ENCODE results near the gene SPAG6. TPM values are rescaled to one million over a fixed set of nuclear protein-coding genes. Genes with fewer than 3 reads are reported as not detected.

Gene SPAG6
- total RNA-seq, 1 experiment from 2014 or later: not detected

DNA sequence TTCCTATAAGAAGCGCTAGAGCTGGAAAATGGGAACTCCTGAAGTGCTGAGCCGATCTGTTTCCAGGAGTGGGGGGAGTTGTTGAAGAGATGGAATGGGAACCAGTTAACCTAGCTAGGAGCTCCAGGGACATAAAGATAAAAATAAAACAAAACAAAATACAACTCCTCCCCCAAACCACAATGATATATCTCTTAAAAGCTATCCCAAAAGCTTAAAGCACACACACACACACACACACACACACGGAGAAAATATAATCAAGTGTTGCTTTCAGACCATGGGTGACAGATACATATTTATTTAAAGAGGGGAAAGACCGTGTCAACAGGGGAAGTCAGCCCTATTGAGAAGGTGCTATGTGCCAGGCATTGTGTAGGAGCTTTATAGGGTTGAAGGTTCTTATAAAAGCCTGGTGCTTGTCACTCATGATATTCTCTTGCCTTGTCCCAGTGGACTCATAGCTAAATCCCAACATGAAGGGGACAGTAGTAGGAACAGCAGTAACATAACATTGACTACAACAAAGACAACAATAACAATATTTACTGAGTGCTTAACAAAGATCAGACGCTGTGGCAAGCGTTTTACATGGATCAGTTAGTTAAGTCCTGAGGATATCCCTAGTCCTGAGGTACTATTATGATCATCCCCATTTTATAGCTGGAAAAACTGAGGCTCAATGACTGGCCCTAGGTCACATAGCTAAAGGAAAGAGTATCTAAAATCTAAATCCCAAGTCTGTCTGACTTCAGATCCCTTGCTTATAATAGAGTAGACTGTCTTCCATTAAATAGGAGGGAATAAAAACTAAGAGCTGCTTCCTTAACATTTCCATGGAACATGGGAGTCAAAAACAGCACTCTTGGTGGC lies 115.5 kb downstream of the SPAG6 start:
- no peaks in the 10 kb centered on the region for H3K9me3 ChIP-seq (ENCODE audit: insufficient read depth, low read depth)
- intact Hi-C loops (cut with micrococcal nuclease; ENCODE audit: unreplicated experiment): no loop called here
- TF ChIP-seq EZH2 (IDR thresholded peaks at IDR 0.05; ENCODE audit: low read depth): no peak
- TF ChIP-seq, protein P1, sequence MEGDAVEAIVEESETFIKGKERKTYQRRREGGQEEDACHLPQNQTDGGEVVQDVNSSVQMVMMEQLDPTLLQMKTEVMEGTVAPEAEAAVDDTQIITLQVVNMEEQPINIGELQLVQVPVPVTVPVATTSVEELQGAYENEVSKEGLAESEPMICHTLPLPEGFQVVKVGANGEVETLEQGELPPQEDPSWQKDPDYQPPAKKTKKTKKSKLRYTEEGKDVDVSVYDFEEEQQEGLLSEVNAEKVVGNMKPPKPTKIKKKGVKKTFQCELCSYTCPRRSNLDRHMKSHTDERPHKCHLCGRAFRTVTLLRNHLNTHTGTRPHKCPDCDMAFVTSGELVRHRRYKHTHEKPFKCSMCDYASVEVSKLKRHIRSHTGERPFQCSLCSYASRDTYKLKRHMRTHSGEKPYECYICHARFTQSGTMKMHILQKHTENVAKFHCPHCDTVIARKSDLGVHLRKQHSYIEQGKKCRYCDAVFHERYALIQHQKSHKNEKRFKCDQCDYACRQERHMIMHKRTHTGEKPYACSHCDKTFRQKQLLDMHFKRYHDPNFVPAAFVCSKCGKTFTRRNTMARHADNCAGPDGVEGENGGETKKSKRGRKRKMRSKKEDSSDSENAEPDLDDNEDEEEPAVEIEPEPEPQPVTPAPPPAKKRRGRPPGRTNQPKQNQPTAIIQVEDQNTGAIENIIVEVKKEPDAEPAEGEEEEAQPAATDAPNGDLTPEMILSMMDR (conservative IDR thresholded peaks at IDR 0.05): no peak
- no peak overlapping the region for H3K4me3 ChIP-seq
- H2AFZ ChIP-seq: no peak overlapping the region
- no peaks in the 10 kb centered on the region for H3K79me2 ChIP-seq (ENCODE audit: low read depth)
- no peaks in the 10 kb centered on the region for H3K9me2 ChIP-seq (ENCODE audit: insufficient read depth)
- BruUV-seq (replicated peaks): no TSS peak
- H3K36me3 ChIP-seq (ENCODE audit: low read depth): no peaks in the 10 kb centered on the region
- H3K4me2 ChIP-seq: no peak overlapping the region
- CTCF ChIA-PET: no interaction called here
- no peak for DNase-seq
- POLR2A ChIA-PET (ENCODE audit: unreplicated experiment): no interaction called here
- H3K27me3 ChIP-seq (ENCODE audit: insufficient read depth, low read depth): no peaks in the 10 kb centered on the region
- no peaks in the 10 kb centered on the region for H4K20me1 ChIP-seq (ENCODE audit: insufficient read depth)
- H3K27ac ChIP-seq: no peak overlapping the region
- H3K4me1 ChIP-seq (replicated peaks; ENCODE audit: insufficient read depth): no peaks in the 10 kb centered on the region
- no peaks in the 10 kb centered on the region for H3F3A ChIP-seq (ENCODE audit: insufficient read depth, low read depth)

DNA sequence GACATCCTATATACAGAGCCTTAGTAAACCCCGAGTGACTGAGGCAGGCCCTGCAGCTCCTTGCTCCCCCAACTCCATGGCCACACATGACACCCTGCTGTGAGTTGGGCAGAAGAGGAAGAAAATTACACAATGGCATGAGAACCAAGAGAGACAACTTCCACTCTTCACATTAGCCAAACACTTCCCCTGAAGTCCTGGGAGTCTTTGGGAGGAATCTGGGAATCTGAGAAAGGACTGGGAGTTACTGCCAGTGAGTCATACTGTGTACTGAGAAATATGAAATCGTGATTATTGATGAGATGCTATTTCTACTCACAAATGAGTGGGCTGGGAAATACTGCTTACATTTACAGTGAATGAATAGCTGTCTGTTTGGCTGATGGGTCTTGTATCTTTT lies 116.6 kb downstream of the SPAG6 start:
- Histone ChIP-seq H3K9me3 (ENCODE audit: insufficient read depth, low read depth) (no peaks in the 10 kb centered on the region), H3K9me2 (ENCODE audit: insufficient read depth) (no peaks in the 10 kb centered on the region), H4K20me1 (ENCODE audit: insufficient read depth) (no peaks in the 10 kb centered on the region), H3K4me2 (no peak overlapping the region), H3K27ac (no peak overlapping the region), H3K79me2 (ENCODE audit: low read depth) (no peaks in the 10 kb centered on the region), H3F3A (ENCODE audit: insufficient read depth, low read depth) (no peaks in the 10 kb centered on the region), H3K4me1 (replicated peaks; ENCODE audit: insufficient read depth) (no peaks in the 10 kb centered on the region), H3K36me3 (ENCODE audit: low read depth) (no peaks in the 10 kb centered on the region), H3K4me3 (no peak overlapping the region), H3K27me3 (ENCODE audit: insufficient read depth, low read depth) (no peaks in the 10 kb centered on the region), H2AFZ (no peak overlapping the region)
- POLR2A ChIA-PET (ENCODE audit: unreplicated experiment): interaction anchor here (0.7 kb wide), 1 partner anchor 100 kb away, joined by 5 read pairs; no protein-coding TSS in a partner anchor
- intact Hi-C loops (cut with micrococcal nuclease; ENCODE audit: unreplicated experiment): no loop called here
- CTCF ChIA-PET: no interaction called here
- no TSS peak for BruUV-seq (replicated peaks)
- DNase-seq: no peak
- TF ChIP-seq, protein P1 (conservative IDR thresholded peaks at IDR 0.05): no peak
- TF ChIP-seq EZH2 (IDR thresholded peaks at IDR 0.05; ENCODE audit: low read depth): no peak

GRCh38 chr10:22463255-22463654 lies 118.0 kb downstream of the SPAG6 start:
- BruUV-seq (replicated peaks): no TSS peak
- Histone ChIP-seq H3K4me3 (no peak overlapping the region), H3K27ac (no peak overlapping the region), H3K4me2 (no peak overlapping the region), H3K27me3 (ENCODE audit: insufficient read depth, low read depth) (no peaks in the 10 kb centered on the region), H2AFZ (no peak overlapping the region), H3K9me3 (ENCODE audit: insufficient read depth, low read depth) (no peaks in the 10 kb centered on the region), H3K4me1 (replicated peaks; ENCODE audit: insufficient read depth) (no peaks in the 10 kb centered on the region), H3K36me3 (ENCODE audit: low read depth) (no peaks in the 10 kb centered on the region), H3F3A (ENCODE audit: insufficient read depth, low read depth) (no peaks in the 10 kb centered on the region), H3K79me2 (ENCODE audit: low read depth) (no peaks in the 10 kb centered on the region), H4K20me1 (ENCODE audit: insufficient read depth) (no peaks in the 10 kb centered on the region), H3K9me2 (ENCODE audit: insufficient read depth) (no peaks in the 10 kb centered on the region)
- POLR2A ChIA-PET (ENCODE audit: unreplicated experiment): no interaction called here
- no peak for DNase-seq
- intact Hi-C loops (cut with micrococcal nuclease; ENCODE audit: unreplicated experiment): no loop called here
- CTCF ChIA-PET: interaction anchor here (0.6 kb wide), 1 partner anchor 1627 kb away, joined by 6 read pairs; no protein-coding TSS in a partner anchor
- TF ChIP-seq, protein P1 (conservative IDR thresholded peaks at IDR 0.05): no peak
- no peak for TF ChIP-seq EZH2 (IDR thresholded peaks at IDR 0.05; ENCODE audit: low read depth)
